ENCODE measurements around the gene SLC44A4. TPM values are rescaled to one million over a fixed set of nuclear protein-coding genes. Genes with fewer than 3 reads are reported as not detected.

The SLC44A4 gene
- total RNA-seq, 1 donor from 2014 or later: 0.94 TPM

- TF ChIP-seq, protein P1, sequence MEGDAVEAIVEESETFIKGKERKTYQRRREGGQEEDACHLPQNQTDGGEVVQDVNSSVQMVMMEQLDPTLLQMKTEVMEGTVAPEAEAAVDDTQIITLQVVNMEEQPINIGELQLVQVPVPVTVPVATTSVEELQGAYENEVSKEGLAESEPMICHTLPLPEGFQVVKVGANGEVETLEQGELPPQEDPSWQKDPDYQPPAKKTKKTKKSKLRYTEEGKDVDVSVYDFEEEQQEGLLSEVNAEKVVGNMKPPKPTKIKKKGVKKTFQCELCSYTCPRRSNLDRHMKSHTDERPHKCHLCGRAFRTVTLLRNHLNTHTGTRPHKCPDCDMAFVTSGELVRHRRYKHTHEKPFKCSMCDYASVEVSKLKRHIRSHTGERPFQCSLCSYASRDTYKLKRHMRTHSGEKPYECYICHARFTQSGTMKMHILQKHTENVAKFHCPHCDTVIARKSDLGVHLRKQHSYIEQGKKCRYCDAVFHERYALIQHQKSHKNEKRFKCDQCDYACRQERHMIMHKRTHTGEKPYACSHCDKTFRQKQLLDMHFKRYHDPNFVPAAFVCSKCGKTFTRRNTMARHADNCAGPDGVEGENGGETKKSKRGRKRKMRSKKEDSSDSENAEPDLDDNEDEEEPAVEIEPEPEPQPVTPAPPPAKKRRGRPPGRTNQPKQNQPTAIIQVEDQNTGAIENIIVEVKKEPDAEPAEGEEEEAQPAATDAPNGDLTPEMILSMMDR (IDR thresholded peaks at IDR 0.05; ENCODE audit: unreplicated experiment): no peak
- H3K9me3 Mint-ChIP-seq: no peaks in the 10 kb centered on the region
- no peaks in the 10 kb centered on the region for H3K27me3 Mint-ChIP-seq (ENCODE audit: low read depth)
- peaks cover 37% of the 10 kb centered on the region for H3K36me3 Mint-ChIP-seq
- H3K27ac Mint-ChIP-seq: no peak overlapping the region
- no peaks in the 10 kb centered on the region for H3K4me1 Mint-ChIP-seq
- no peak for DNase-seq (ENCODE audit: low spot score in 2 of 2, unreplicated experiment in 2 of 2)
- H3K4me3 Mint-ChIP-seq: no peak overlapping the region
Measured at GRCh38 chr6:31880616-31881015, 1.8 kb upstream of the SLC44A4 start.

- H3K4me1 Mint-ChIP-seq: no peaks in the 10 kb centered on the region
- TF ChIP-seq, protein P1 (IDR thresholded peaks at IDR 0.05; ENCODE audit: unreplicated experiment): no peak
- no peaks in the 10 kb centered on the region for H3K9me3 Mint-ChIP-seq
- DNase-seq (ENCODE audit: low spot score in 2 of 2, unreplicated experiment in 2 of 2): no peak
- no peak overlapping the region for H3K27ac Mint-ChIP-seq
- no peaks in the 10 kb centered on the region for H3K27me3 Mint-ChIP-seq (ENCODE audit: low read depth)
- H3K36me3 Mint-ChIP-seq: peaks cover 33% of the 10 kb centered on the region
- no peak overlapping the region for H3K4me3 Mint-ChIP-seq
Measured at GRCh38 chr6:31879901-31880300, 1.1 kb upstream of the SLC44A4 start.

GRCh38 chr6:31879143-31879542 is 346 bp upstream of the SLC44A4 start:
- Mint-ChIP-seq H3K27me3 (ENCODE audit: low read depth) (no peaks in the 10 kb centered on the region), H3K9me3 (no peaks in the 10 kb centered on the region), H3K36me3 (peaks cover 33% of the 10 kb centered on the region), H3K4me3 (no peak overlapping the region), H3K27ac (no peak overlapping the region), H3K4me1 (no peaks in the 10 kb centered on the region)
- no peak for DNase-seq (ENCODE audit: low spot score in 2 of 2, unreplicated experiment in 2 of 2)
- TF ChIP-seq, protein P1 (IDR thresholded peaks at IDR 0.05; ENCODE audit: unreplicated experiment): no peak

DNA sequence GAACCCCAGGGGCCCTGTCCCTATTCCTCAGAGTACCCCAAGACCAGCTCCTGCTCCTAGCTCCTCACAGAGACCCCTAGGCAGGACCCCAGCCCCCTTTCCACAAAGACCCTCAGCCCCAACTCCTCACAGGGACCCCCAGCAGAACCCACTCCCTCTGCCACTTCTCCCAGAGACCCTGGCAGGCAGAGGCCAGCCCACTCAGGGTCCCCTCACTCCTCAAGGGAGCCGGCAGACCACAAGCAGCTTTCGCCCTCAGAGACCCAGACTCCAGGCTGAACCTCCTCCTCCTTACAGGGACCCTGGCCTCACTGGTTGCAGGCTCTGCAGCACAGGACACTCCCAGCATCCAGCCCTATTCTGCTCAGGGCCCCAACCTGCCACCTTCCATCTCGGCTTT is 575 bp downstream of the SLC44A4 start:
- H3K27me3 Mint-ChIP-seq (ENCODE audit: low read depth): no peaks in the 10 kb centered on the region
- no peak overlapping the region for H3K4me3 Mint-ChIP-seq
- H3K4me1 Mint-ChIP-seq: no peaks in the 10 kb centered on the region
- TF ChIP-seq, protein P1 (IDR thresholded peaks at IDR 0.05; ENCODE audit: unreplicated experiment): no peak
- H3K36me3 Mint-ChIP-seq: peaks cover 29% of the 10 kb centered on the region
- no peak for DNase-seq (ENCODE audit: low spot score in 2 of 2, unreplicated experiment in 2 of 2)
- no peak overlapping the region for H3K27ac Mint-ChIP-seq
- H3K9me3 Mint-ChIP-seq: no peaks in the 10 kb centered on the region

DNA sequence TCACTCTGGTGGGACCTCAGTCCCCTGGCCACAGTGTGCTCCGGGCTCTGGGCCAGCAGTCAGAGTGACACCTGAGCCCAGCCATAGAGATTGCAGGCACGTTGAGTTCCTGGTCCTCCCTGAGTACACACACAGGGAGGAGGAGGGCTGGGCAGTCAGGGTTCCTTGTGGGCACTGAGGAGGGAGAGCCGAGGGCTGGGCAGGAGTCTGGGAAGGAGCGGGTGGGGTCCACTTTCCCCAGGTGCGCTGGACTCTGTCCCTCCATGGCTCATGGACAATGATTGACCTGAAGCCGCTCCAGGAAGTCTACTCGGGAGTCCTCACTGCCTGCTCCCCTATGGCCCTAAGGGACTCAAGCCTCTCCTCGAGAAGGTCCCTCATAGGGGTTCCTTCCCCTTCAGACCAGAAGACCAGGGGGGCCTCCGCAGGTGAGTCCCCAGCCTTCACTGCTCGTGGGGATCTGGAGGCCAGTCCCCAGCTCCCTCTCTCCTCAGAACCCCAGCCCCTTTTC is 1.1 kb downstream of the SLC44A4 start:
- TF ChIP-seq, protein P1 (IDR thresholded peaks at IDR 0.05; ENCODE audit: unreplicated experiment): no peak
- Mint-ChIP-seq H3K27me3 (ENCODE audit: low read depth) (no peaks in the 10 kb centered on the region), H3K9me3 (no peaks in the 10 kb centered on the region), H3K27ac (no peak overlapping the region), H3K4me3 (no peak overlapping the region), H3K4me1 (no peaks in the 10 kb centered on the region), H3K36me3 (peaks cover 24% of the 10 kb centered on the region)
- DNase-seq (ENCODE audit: low spot score in 2 of 2, unreplicated experiment in 2 of 2): no peak

DNA sequence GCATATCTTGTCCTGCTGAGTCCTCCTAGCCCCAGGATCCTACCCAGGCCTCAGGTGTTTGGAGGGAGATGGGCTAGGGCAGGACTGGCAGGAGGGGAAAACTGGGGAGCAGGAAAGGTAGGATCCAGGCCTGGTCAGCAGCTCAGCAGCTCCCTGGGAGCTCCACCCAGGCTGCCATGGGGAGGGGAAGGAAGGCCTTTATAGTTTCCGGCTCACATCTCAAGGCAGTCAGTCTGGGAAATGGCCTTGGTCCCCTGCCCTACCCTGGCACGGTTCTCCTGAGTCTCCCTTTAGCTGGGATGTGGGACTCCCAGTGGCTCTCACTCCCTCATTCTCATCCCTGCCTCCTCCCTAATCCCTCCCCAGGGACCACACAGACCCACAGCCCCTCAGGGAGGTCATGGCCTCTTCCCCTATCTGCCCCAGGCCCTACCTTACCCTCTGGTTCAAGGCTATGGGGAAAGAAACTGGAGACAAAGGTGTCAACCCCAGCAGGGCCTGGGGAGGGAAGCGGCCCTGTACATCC is 1.6 kb downstream of the SLC44A4 start:
- Mint-ChIP-seq H3K4me3 (no peak overlapping the region), H3K27me3 (ENCODE audit: low read depth) (no peaks in the 10 kb centered on the region), H3K36me3 (peaks cover 21% of the 10 kb centered on the region), H3K27ac (no peak overlapping the region), H3K4me1 (no peaks in the 10 kb centered on the region), H3K9me3 (no peaks in the 10 kb centered on the region)
- TF ChIP-seq, protein P1 (IDR thresholded peaks at IDR 0.05; ENCODE audit: unreplicated experiment): no peak
- DNase-seq (ENCODE audit: low spot score in 2 of 2, unreplicated experiment in 2 of 2): no peak
